A673 (cell line): ENCODE results near the gene QSOX2. TPM values are rescaled to one million over a fixed set of nuclear protein-coding genes. Genes with fewer than 3 reads are reported as not detected.

ENCODE experiments used
- BruUV-seq: library from RNA; stranded (reverse); fragments of 400-500 nt; replicated peaks from 2 replicates; lab custom pipeline; 2021; lab: Mats Ljungman, UMichigan
- CTCF ChIA-PET: fragments of 300-600 bp; sonication (Branson Sonifier 250); formaldehyde crosslinking; loops from one replicate; lab custom pipeline; 2022; ENCODE audit warnings: antibody characterized with exemption; lab: Charles Lee
- POLR2A ChIA-PET: fragments of 300-600 bp; sonication (Branson Sonifier 250); formaldehyde crosslinking; loops from one replicate; lab custom pipeline; 2022; ENCODE audit warnings: antibody characterized with exemption; ENCODE audit not compliant: low non-redundant PET; lab: Charles Lee
- DNase-seq: peaks from one replicate; pipeline ENCODE4 v3.0.0-alpha.2; 2015; ENCODE audit warnings: low spot score
- H3K27ac ChIP-seq: fragments of 200-600 bp; sonication (generic); 2 replicates; pipeline ENCODE4 v1.5.1; 2016; ENCODE audit warnings: mixed run types, low read depth, mild to moderate bottlenecking, mixed read lengths, antibody characterized with exemption, low read length; ENCODE audit not compliant: poor library complexity, severe bottlenecking
- H3K27me3 ChIP-seq: fragments of 200-600 bp; sonication (generic); replicated peaks from 2 replicates; pipeline ENCODE4 v1.6.1; 2017; ENCODE audit warnings: mixed run types, low read depth, mild to moderate bottlenecking, mixed read lengths, antibody characterized with exemption, low read length; ENCODE audit not compliant: insufficient read depth, poor library complexity
- H3K36me3 ChIP-seq: fragments of 200-600 bp; sonication (generic); 2 replicates; pipeline ENCODE4 v1.6.1; 2016; ENCODE audit warnings: mixed run types, mild to moderate bottlenecking, mixed read lengths, antibody characterized with exemption, low read length; ENCODE audit not compliant: insufficient read depth, poor library complexity, severe bottlenecking
- H3K4me1 ChIP-seq: fragments of 200-600 bp; sonication (generic); 2 replicates; pipeline ENCODE4 v1.6.1; 2017; ENCODE audit warnings: mixed run types, mild to moderate bottlenecking, mixed read lengths, antibody characterized with exemption, low read length; ENCODE audit not compliant: insufficient read depth, poor library complexity, severe bottlenecking
- H3K4me3 ChIP-seq: fragments of 200-600 bp; sonication (generic); 2 replicates; pipeline ENCODE4 v1.5.1; 2016; ENCODE audit warnings: low read depth, mixed run types, mild to moderate bottlenecking, mixed read lengths, low read length; ENCODE audit not compliant: poor library complexity, severe bottlenecking
- H3K9me3 ChIP-seq: fragments of 200-600 bp; sonication (generic); 2 replicates; pipeline ENCODE4 v1.6.1; 2016; ENCODE audit warnings: mixed run types, low read depth, mild to moderate bottlenecking, mixed read lengths, antibody characterized with exemption, low read length; ENCODE audit not compliant: poor library complexity, severe bottlenecking
- CTCF ChIP-seq: fragments of 300-800, 200-600 bp; sonication (generic); conservative IDR thresholded peaks from 2 replicates; pipeline ENCODE4 v1.5.1; 2017; ENCODE audit warnings: low read depth, mild to moderate bottlenecking, antibody characterized with exemption, low read length, moderate library complexity, mixed read lengths
- EZH2 ChIP-seq: fragments of 200-600 bp; sonication (generic); IDR thresholded peaks from 2 replicates; pipeline ENCODE4 v1.6.1; 2017; ENCODE audit warnings: borderline replicate concordance, low read depth, mild to moderate bottlenecking, mixed read lengths, antibody characterized with exemption, low read length; ENCODE audit not compliant: poor library complexity, severe bottlenecking
- intact Hi-C: fragments of 100-400 bp; cut with micrococcal nuclease; formaldehyde crosslinking; loops from one replicate; pipeline ENCODE4 v1.10.0; 2022; ENCODE audit not compliant: unreplicated experiment
- total RNA-seq: library from RNA; stranded (reverse); gene quantifications from 2 replicates; pipeline ENCODE4 v1.2.3, GENCODE V29; 2021

QSOX2 gene
- total RNA-seq, 1 experiment from 2014 or later: 43.7 TPM

GRCh38 chr9:136223871-136224640, 21.6 kb downstream of the QSOX2 start:
- TF ChIP-seq EZH2: no peak
- no peak for TF ChIP-seq CTCF
- ChIA-PET POLR2A (interaction anchor here (0.6 kb wide), 1 partner anchor 12 kb away, joined by 3 read pairs; no protein-coding TSS in a partner anchor), CTCF (no interaction called here)
- DNase-seq: no peak
- Histone ChIP-seq H3K27ac (peak overlapping the region; percentile 52), H3K4me1 (peaks cover 37% of the 10 kb centered on the region), H3K9me3 (no peaks in the 10 kb centered on the region), H3K4me3 (no peak overlapping the region), H3K36me3 (peaks cover 18% of the 10 kb centered on the region), H3K27me3 (no peaks in the 10 kb centered on the region)
- intact Hi-C loops: loop anchor here (10.0 kb wide), 1 partner anchor 259 kb away; the partner anchor contains the start of gene UBAC1
- BruUV-seq: no TSS peak

GRCh38 chr9:136222906-136223285, 22.7 kb downstream of the QSOX2 start:
- H3K27ac ChIP-seq: no peak overlapping the region
- no peak overlapping the region for H3K4me3 ChIP-seq
- POLR2A ChIA-PET: interaction anchor here (0.6 kb wide), 1 partner anchor 17 kb away, joined by 4 read pairs; no protein-coding TSS in a partner anchor
- no TSS peak for BruUV-seq
- H3K27me3 ChIP-seq: no peaks in the 10 kb centered on the region
- H3K36me3 ChIP-seq: peaks cover 25% of the 10 kb centered on the region
- intact Hi-C loops: loop anchor here (10.0 kb wide), 1 partner anchor 258 kb away; the partner anchor contains the start of gene UBAC1
- peaks cover 48% of the 10 kb centered on the region for H3K4me1 ChIP-seq
- H3K9me3 ChIP-seq: no peaks in the 10 kb centered on the region
- CTCF ChIA-PET: no interaction called here
- TF ChIP-seq CTCF: no peak
- no peak for TF ChIP-seq EZH2
- no peak for DNase-seq

- TF ChIP-seq EZH2 (no peak), CTCF (no peak)
- DNase-seq: no peak
- Histone ChIP-seq H3K4me3 (no peak overlapping the region), H3K4me1 (peaks cover 48% of the 10 kb centered on the region), H3K27ac (no peak overlapping the region), H3K27me3 (no peaks in the 10 kb centered on the region), H3K36me3 (peaks cover 28% of the 10 kb centered on the region), H3K9me3 (no peaks in the 10 kb centered on the region)
- intact Hi-C loops: loop anchor here (10.0 kb wide), 1 partner anchor 258 kb away; the partner anchor contains the start of gene UBAC1
- CTCF ChIA-PET: no interaction called here
- no TSS peak for BruUV-seq
- POLR2A ChIA-PET: interaction anchor here (0.6 kb wide), 1 partner anchor 16 kb away, joined by 4 read pairs; no protein-coding TSS in a partner anchor
These were observed 23.3 kb downstream of the QSOX2 start for GRCh38 chr9:136222166-136222905.
